HG03196 (cell line): ENCODE results near the gene VPS13D.
"Not testable (repeated sequence)": the region's sequence is repeated elsewhere in the genome, so short reads cannot be mapped to it uniquely, and the experiment has no call there.

ENCODE experiments used
- ATAC-seq: cut with Tn5 transposase; IDR thresholded peaks from one replicate; pipeline ENCODE4 v1.9.1; 2021; ENCODE audit not compliant: unreplicated experiment

The VPS13D gene

DNA sequence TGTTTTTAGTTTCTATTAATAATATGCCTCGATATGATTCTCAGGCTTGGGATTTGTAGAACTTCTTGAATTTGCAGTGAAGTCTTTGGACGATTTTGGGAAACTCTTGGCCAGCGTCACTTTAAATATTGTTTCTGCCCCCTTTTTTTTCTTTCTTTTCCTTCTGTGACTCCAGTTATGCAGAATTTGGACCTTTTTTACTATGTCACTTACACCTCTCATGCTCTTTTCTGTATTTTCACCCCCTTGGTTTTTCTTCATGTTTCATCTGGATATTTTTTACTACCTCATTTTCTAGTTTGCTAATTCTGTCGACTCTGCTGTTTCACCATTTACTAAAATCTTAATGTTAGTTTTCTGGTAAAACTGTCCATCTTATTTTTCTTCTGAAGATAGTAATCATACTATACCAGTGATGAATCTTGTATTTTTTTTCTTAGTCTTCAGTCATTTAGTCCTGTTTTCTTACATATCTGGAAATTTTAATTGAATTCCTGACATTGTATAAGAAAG lies 214.6 kb downstream of the VPS13D start:
- ATAC-seq, result no peak

DNA sequence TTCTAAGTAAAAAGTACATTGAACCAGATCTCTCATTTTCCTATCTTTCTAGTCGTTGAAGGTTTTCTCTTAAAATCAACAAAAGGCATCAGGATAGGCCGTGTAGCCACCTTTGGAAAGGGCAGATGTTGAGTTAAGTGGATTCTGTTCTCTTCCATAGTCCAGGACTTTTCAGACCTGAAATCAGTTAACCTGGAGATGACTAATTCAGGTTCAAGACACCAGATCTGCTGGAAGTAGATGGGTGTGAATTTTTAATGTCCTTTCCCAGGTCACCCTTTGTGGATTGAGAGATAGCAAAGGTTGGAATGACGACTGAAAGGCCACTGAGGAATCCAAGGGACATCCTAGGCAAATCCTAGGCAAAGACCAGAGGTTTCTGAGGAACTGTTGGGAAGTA lies 215.4 kb downstream of the VPS13D start:
- no peak for ATAC-seq

DNA sequence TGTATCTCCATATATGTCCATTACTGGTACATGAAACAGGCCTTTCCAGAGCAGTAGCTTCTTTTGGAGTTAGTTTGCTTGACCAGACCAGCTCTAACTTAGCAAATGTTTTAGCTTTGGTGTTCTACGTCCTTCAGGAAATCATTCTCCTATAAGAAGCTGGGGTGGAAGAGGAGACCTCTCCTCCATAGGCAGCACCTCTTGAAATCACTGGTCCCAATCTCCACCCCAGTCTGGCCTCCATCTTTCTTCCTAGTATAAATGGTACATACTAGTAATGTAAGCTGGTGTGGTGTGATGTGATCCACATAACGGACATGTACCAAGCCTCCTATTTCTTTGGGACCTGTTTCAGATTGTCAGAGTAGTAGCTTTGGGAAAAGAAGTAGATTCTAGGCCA lies 216.8 kb downstream of the VPS13D start:
- no peak for ATAC-seq

DNA sequence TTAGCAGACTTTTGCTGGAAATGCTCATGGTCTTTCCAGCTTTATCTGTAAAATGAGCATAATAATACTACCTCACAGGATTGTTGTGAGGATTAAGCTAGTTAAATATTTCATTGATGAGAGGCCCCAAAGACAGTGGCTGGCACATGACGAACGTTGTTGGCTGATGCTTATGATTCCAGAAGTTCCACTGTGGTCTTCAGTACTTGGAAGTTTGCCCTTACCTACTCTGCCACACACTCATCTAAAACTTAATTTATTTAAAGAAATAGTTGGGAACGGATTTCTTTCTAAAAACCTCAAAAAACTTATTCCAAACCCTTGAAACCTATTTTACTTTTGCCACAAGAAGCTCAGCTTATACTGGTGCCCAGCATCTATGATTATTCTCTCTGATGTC lies 217.5 kb downstream of the VPS13D start:
- no peak for ATAC-seq

DNA sequence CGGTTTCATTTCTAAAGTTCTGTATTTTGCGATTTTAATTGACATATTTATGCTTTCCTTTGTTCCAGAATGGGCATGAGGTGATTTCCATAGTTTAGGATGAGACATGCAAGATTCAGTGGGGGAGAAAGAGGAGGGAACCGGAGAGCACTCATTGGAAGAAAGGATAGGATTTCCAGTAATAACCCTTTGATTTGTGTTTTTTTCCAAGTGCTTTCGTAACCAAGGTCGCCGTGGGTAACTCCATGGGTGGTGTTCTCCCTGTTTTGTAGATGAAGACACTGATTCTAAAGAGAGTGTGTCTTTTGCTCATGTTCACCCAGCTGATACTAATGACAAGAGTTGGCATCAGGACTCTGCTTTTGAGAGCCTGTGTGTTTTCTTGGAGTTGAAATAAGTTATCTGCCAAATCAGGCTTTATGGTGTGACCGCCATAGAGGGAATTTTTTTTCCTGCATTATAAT lies 218.1 kb downstream of the VPS13D start:
- no peak for ATAC-seq

DNA sequence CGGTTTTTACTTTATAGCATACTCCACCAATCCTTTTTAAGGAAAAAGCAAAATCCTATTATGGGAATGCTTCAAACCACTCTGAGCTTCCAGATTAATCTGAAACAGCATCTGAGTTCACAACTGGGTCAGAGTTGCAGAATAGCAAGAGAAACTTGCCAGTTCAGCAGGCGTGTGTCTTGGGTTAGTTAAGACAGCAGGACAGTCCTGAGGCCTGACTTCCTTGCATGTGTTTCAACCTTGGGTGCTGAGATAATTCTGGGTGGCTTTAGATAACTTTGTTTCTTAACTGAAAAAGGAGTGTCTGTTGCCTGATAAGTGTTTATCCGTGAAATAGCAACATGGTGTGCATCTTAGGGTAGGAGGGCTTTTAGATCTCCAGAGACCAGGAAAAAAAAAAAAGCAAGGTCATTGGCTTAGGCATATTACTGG lies 218.9 kb downstream of the VPS13D start:
- no peak for ATAC-seq

DNA sequence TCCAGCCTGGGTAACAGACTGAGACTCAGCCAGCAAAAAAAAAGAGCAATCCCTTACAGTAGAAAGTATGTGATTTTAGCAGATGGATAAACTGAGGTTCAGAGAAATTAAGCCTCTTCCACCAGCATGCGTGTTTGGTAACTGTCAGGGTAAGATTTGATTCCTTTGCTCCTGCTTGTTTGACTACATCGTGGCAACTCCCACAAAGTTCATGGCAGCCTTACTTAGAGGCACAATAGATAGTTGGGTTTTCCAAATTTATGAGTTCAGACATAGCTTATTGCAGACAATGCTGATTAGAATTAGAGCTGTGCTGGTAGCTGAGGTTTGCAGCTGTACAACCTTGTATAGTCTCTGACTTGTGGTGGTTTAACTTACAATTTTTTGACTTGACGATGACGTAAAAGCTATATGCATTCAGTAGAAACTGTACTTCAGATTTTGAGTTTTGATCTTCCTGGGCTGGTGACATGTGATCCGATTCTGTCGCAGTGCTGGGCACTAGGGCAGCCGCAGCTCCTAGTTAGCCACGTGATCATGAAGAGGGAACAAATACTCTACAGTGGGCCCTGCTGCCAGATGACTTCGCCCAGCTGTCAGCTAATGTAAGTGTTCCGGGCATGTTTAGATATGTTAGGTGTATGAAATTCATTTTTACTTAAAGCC lies 220.4 kb downstream of the VPS13D start:
- no peak for ATAC-seq

DNA sequence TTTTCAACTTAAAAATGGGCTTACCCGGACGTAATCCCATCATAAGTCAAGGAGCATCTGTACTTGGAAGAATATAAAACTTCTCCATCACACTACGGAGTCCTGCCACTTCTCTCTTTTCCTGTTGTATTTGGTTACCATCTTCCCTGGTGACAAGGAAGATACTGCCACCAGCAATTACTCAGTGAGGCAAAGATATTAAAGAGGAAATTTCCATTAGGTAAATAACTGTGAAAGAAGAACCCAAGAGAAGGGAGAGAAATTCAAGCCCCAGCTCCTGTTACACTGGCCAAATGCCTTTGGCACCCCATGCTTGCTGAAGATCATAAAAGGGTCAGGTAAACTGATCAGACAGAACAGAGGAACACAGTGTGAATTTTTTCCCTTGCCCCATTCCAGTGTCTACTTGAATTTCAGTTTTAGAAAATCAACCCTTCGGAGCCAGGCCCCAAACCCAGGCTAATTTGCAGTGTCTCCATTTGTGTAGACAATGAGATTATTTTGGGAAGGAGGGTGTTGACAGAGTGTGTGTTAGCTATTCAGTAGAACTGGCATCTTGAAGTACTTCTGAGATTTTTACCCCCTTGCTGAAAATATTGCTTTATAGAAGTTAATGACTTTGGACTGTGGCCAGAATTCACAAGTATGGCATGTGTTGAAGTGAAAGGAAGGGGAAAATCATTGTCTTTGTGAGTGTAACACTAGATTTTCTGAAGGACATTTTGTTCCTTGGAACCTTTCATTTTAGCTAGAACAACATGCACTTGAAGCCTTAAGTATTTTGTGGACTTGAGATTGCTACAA lies 221.1 kb downstream of the VPS13D start:
- ATAC-seq, result no peak

DNA sequence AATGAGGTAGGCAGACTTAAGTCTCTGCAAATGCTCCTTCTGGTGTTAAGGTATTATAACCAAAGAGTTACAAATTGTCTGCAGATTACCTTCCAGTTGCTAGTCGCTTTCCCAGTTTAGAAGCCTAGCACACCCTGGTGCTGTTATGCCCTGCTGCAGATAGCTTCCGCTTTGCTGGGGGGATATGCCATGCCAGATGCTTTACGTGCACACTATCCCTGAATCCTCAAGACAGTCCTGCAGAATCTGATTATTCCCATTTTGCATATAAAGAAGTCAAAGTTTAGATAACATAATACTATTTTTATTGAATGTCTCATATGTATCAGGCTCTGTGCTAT lies 221.7 kb downstream of the VPS13D start:
- no peak for ATAC-seq

DNA sequence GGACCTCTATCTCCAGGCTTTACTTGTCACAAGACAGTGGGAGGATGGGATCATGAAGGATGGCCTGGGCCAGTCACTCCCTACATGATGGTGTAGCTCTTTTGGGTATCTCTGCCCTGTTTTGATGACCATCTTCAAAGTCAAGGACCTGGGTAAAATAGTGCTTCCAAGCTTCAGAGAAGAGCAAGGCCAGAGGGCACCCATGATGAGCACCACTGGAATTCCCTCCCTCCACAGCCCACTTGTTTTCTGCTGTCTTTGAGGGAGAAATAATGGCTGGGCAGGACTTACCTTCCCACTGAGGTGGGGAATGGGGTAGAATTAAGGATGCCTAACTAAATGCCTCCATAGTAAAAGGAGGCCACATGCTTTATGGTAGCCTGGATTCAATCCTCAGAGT lies 222.4 kb downstream of the VPS13D start:
- ATAC-seq, result no peak

DNA sequence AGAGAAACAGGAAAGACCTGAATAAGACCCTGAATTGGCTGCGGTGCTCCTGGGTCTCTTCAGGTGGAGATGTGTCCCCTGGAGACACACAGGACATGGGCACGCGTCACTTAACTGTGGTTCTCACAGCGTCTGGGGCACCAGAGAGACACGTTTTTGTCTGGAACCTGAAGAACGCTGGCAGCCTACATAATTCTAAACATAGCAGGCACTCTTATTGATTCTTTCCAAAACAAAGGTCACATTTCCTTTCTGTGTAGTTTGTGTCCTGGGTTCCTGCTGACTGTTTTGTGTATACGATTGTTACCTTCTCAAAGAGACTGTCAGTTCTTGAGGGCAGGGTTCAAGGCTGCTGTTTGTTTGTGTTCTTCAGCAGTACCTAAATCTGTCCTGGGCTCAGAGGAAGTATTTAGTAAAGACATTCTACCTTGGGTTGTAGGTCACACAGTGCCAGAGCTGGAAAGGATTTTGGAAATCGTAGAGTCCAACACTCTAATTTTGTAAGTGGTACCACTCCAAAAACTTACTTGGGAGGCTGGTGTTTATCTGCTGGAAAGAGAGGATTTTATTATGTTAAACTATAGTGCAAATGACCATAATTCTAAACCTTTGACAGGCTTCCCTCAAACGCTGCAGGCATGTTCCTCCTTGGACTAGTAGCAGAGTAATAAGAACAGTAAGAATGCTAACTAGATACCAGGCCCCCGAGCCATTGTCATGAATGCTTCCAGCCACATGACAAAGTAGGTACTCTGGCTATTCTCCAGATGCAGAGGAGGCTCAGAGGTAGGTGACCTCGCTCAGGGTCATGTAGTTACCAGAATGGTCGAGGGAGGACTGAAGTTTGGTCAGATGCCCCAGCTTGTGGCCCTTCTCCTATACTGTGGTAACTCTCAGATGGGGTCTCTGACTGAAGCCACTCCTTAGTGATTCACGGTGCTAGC lies 223.8 kb downstream of the VPS13D start:
- ATAC-seq, result no peak

DNA sequence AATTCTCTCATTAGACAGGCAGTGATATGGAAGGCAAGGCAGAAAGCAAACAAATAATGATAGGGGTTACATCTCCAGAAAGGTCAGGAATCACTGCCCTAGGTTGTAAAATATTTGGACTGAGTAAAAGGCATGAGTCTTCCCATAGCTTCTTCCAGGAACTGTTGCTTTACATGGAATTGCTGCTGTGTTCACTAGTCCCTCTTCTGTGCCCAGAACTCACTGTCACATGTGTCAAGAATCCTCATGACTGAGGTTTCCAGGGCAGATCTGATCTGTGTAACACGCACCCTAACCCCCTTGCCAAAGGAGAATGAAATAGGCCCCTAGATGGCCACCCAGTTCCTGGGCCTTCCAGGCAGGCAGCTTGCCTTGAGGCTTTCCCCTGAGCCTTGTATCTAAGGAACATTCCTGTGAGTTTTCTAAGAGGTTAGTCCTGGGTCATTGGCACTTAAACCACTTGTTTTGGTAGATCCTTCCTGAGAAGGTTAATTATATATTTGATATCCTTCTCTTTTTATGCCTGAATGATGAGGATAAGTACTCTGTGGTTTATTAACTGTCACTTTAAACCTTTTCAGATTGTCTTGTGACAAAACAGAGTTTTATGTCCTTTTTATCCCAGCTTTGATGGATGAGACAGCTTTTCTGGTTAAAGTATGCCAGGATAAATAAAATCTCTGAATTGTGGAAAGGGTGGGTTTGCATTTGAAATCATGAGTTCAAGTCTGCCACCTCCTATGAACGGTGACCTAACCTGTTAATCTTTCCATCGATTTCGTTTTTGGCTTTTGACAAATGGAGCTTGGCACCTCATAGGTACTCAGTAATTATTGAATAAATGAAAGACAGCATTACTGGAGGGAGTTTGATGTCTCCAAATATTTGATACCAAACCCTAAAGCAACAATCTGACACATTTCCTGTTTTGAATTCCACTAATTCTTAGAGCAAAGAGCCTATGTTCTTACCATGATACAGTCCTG lies 224.9 kb downstream of the VPS13D start:
- no peak for ATAC-seq

DNA sequence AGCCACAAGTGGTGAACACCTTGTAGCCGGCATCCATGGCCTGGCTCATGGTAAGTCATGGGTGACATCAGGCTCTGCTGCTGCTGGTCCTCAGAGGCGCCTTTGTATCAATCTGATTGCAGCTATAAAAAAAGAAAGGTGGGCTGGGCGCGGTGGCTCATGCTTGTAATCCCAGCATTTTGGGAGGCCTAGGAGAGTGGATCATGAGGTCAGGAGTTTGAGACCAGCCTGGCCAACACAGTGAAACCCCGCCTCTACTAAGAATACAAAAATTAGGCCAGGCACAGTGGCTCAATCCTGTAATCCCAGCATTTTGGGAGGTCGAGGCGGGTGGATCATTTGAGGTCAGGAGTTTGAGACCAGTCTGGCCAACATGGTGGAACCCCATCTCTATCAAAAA lies 226.3 kb downstream of the VPS13D start:
- ATAC-seq, result not testable (repeated sequence)

DNA sequence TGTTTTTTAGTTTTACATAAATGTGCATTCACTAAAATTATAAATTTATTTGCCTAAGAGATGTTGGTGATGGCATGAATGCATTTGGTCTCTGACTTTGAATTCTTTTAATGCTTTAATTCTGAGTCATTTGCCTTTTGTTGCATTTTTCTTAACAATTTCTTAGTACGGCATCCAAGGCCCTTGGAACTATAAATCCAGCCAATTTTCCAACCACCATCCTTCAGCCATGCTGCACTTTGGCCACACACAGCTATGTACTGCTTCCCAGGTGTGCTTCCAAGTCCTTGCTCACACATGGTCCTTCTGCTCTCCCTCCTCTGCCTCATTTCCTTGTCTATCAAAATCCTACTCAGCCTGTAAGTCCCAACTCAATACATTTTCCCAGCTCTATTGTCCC lies 227.1 kb downstream of the VPS13D start:
- no peak for ATAC-seq

DNA sequence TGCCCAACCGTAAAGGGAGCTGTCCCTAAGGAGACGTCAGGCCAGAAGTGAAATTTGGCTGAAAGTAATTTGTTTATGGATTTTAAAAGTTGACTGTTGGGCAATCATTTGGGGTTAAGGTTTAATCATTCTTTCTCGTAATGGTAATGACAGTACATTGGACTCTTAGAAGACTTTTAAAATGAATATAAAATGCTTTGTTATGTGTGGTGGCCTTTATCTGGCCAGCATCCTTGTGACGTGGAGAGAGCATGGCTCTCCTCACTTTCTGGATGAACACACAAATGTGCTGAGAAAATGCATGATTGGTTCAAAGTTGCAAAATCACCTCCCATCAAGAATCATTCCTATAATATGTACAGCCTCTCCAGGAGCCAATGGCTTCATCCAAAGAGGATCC lies 227.9 kb downstream of the VPS13D start:
- no peak for ATAC-seq

DNA sequence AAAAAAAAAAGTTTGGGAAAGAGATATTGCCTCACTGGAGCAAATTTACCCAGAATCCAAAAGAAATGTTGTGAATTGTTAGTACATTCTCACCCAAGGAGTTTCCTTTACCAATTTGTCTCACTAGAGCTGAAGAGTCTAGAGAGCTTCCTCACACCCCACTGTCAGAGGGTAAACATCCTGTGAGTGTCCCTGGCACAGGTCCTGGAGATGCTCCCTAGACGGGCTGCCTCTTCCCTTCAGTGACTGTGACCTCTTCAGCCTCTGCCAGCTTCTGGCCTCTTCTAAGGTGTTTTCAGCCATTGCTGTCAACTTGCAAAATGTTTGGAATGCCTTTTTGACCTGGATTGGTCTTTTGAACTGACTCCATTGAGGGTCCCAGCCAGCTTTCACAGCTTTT lies 228.7 kb downstream of the VPS13D start:
- ATAC-seq, result no peak

DNA sequence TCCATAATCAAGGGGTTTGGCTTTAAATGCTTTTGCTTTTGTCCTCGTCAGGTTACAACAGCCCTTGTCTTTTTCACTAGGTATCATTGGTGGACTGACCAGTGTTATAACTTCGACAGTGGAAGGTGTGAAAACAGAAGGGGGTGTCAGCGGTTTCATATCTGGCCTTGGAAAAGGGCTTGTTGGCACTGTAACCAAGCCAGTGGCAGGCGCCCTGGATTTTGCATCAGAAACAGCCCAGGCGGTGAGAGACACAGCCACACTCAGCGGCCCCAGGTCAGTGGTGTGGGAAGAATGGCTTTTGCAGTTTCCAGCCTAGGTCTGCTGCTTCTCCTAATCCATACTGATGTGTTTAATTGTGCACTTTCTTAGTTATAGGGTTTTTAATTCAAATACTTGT lies 230.3 kb downstream of the VPS13D start:
- no peak for ATAC-seq

DNA sequence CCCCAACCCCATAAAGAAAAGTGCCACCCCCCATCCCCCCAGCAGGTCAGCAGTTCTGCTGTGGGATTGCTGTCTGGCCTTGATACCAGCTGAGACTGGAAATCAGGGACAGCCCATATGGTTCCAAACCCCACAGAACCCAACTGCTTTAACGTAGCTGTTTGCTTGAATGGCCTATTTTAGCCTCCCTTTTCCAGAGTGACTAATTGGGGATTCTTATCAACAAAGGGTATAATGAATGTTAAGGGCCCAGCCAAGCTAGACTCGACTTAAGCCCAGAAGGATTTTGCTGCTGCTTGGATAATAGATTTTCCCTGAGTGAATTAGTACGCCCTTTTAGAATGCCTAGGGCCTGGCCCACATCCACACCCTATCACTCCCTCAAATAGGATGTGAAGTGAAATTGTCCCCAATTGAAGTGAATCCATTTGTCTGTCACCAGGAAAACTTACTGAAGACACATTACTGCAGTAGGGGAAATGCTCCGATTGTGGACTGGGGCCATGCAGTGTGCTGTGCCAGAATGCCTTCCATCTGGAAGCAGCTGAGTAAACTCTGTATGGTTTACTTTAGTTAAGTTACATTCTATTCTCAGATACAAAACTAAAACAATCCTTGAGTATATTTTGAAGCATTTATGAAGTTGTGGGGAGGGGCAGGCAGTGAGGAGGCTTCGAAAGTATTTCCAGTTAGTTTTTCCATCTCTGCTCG lies 231.2 kb downstream of the VPS13D start:
- no peak for ATAC-seq

DNA sequence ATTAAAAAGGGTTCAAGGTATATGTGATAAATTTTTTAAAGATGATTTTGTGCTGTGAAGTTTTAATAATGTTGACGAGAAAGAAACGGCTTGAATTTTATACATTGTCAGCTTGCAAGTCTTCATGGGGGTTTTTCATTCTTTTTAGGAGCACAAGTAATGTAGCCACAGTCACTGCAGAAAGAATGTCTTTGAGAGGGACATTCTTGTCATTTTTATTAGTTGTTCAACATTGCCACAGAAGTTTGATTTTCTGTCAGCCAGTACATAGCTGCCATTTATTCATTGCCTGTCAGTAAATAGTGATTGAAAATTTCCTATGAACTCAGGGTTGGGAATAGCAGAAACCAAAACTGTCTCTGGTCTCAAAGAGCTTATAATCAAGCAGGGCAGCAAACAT lies 231.9 kb downstream of the VPS13D start:
- no peak for ATAC-seq

DNA sequence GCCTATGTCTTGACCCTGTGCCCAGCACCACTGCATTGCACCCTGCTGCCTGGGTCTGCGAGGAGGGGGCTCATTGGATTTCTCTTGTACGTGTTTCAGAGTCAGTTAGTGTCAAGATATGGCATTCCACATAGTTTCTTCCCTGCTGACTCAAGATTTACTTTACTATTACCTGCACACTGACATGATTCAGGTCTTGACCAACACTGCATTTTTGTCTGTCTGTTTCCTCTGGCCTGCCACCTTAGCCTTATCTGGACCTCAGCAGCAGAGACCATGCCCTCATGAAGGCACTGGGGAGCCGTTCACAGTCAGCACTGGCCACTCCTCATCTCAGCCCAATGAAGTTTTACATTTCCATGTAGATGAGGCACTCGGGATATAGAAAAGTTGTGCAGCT lies 232.8 kb downstream of the VPS13D start:
- no peak for ATAC-seq
